ENCODE measurements around the gene PLK2.

PLK2 gene

GRCh38 chr5:58447226-58447625, 12.7 kb downstream of the PLK2 start:
- no peak for DNase-seq

- no peak for DNase-seq
Measured at GRCh38 chr5:58446024-58446423, 13.9 kb downstream of the PLK2 start.

- DNase-seq = no peak
Measured at GRCh38 chr5:58444805-58445204, 15.1 kb downstream of the PLK2 start.

- no peak for DNase-seq
Measured at GRCh38 chr5:58440901-58441460, 18.9 kb downstream of the PLK2 start.

GRCh38 chr5:58439094-58439644, 20.7 kb downstream of the PLK2 start:
- DNase-seq = no peak

GRCh38 chr5:58437661-58438060, 22.2 kb downstream of the PLK2 start:
- no peak for DNase-seq

GRCh38 chr5:58431832-58432231, 28.1 kb downstream of the PLK2 start:
- no peak for DNase-seq

- no peak for DNase-seq
Measured at GRCh38 chr5:58412932-58413331, 47.0 kb downstream of the PLK2 start.

GRCh38 chr5:58412081-58412480, 47.8 kb downstream of the PLK2 start:
- DNase-seq = no peak

GRCh38 chr5:58411372-58411771, 48.5 kb downstream of the PLK2 start:
- no peak for DNase-seq

GRCh38 chr5:58410441-58410840, 49.4 kb downstream of the PLK2 start:
- no peak for DNase-seq

GRCh38 chr5:58407042-58407719, 52.7 kb downstream of the PLK2 start:
- no peak for DNase-seq

- DNase-seq = no peak
Measured at GRCh38 chr5:58406394-58406793, 53.5 kb downstream of the PLK2 start.

GRCh38 chr5:58405175-58405574, 54.7 kb downstream of the PLK2 start:
- DNase-seq = no peak

- no peak for DNase-seq
Measured at GRCh38 chr5:58404734-58405133, 55.2 kb downstream of the PLK2 start.
